PFSK-1 (cell line): ENCODE data around the gene ABCB1.

Experiments used
- FOXP2 ChIP-seq: optimal IDR thresholded peaks from 2 replicates; pipeline ENCODE3; 2011; ENCODE audit warnings: borderline replicate concordance, control low read depth, inconsistent platforms; ENCODE audit not compliant: insufficient read depth; ENCODE audit errors: extremely low read length, extremely low read depth
- POLR2AphosphoS5 ChIP-seq: IDR thresholded peaks from 2 replicates; pipeline ENCODE4 v1.6.1; 2012; ENCODE audit warnings: low read depth, mild to moderate bottlenecking, control low read depth, low read length, moderate library complexity
- SIN3A ChIP-seq: IDR thresholded peaks from 2 replicates; pipeline ENCODE4 v1.6.1; 2012; ENCODE audit warnings: mild to moderate bottlenecking, low read length, moderate library complexity, borderline replicate concordance; ENCODE audit not compliant: insufficient read depth
- TAF1 ChIP-seq: IDR thresholded peaks from 2 replicates; pipeline ENCODE4 v1.6.1; 2012; ENCODE audit warnings: low read length, control low read depth, borderline replicate concordance; ENCODE audit not compliant: insufficient read depth
- TF ChIP-seq, protein P1 (sequence below), 2 experiments: IDR thresholded peaks; 2 replicates each; pipeline versions ENCODE4 v1.6.1 to v1.8.0; 2011 to 2012; ENCODE audit warnings: low read depth in 2 of 2, low read length in 2 of 2, control low read depth in 1 of 2, inconsistent platforms in 1 of 2, mild to moderate bottlenecking in 1 of 2, moderate library complexity in 1 of 2; ENCODE audit not compliant: insufficient read depth in 1 of 2

ABCB1 gene

DNA sequence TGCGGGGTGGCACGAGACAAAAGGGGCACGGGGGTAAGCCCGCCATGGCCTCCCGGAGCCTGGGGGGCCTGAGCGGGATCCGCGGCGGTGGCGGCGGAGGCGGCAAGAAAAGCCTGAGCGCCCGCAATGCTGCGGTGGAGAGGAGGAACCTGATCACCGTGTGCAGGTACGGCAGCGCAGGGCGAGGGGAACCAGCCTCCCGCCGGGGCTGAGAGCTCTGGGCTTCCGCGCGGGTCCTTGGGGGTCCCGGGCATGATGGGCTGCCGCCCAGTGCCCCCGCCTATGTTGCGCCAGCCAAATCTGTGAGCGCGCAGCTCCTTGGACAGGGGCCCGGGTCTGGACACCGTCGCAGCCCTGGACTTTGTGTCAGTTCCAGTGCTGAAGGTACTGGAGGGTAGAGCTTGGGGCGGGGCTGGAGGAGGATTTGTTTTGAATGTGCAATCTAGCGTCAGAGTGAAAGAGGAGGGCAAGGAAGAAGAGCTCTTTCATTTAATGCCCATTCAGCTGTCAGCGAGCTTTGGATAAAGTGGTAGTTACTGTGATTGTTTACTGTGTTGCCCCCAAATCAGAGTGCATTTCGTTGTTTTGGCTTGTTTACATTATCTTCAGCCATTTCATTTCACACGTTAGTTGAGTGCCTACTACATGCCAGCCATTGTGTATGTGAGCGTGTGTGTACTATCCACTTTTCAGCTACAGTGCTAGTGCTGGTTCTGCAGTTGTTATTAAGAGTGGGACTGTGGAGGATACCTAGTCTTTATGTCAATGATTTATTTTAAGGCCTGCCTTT, 28.3 kb upstream of the ABCB1 start:
- TF ChIP-seq POLR2AphosphoS5 = no peak
- no peak for TF ChIP-seq SIN3A
- TF ChIP-seq, protein P1, sequence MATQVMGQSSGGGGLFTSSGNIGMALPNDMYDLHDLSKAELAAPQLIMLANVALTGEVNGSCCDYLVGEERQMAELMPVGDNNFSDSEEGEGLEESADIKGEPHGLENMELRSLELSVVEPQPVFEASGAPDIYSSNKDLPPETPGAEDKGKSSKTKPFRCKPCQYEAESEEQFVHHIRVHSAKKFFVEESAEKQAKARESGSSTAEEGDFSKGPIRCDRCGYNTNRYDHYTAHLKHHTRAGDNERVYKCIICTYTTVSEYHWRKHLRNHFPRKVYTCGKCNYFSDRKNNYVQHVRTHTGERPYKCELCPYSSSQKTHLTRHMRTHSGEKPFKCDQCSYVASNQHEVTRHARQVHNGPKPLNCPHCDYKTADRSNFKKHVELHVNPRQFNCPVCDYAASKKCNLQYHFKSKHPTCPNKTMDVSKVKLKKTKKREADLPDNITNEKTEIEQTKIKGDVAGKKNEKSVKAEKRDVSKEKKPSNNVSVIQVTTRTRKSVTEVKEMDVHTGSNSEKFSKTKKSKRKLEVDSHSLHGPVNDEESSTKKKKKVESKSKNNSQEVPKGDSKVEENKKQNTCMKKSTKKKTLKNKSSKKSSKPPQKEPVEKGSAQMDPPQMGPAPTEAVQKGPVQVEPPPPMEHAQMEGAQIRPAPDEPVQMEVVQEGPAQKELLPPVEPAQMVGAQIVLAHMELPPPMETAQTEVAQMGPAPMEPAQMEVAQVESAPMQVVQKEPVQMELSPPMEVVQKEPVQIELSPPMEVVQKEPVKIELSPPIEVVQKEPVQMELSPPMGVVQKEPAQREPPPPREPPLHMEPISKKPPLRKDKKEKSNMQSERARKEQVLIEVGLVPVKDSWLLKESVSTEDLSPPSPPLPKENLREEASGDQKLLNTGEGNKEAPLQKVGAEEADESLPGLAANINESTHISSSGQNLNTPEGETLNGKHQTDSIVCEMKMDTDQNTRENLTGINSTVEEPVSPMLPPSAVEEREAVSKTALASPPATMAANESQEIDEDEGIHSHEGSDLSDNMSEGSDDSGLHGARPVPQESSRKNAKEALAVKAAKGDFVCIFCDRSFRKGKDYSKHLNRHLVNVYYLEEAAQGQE (IDR thresholded peaks at IDR 0.05; ENCODE audit: insufficient read depth in 1 of 2, low read depth in 2 of 2, low read length in 2 of 2) = no peak
- TF ChIP-seq FOXP2 = no peak
- no peak for TF ChIP-seq TAF1

DNA sequence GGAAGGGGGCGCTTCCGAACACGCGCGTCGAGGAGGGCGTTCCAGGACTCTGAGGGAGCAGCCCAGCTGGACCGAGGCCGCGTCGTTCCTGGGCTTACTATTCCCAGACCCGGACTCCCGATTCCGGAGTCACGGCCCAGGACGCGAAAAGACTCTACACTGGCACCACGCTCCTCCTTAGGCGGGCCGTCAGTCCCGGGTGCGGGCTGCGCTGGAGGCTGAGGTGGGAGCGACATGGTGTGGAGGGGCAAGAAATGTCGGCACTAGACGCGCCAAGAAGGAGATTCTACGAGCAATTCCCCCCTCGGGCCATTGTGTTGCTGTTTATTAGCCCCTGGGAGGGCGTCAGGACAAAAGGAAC, 26.9 kb upstream of the ABCB1 start:
- TF ChIP-seq TAF1 = no peak
- no peak for TF ChIP-seq POLR2AphosphoS5

DNA sequence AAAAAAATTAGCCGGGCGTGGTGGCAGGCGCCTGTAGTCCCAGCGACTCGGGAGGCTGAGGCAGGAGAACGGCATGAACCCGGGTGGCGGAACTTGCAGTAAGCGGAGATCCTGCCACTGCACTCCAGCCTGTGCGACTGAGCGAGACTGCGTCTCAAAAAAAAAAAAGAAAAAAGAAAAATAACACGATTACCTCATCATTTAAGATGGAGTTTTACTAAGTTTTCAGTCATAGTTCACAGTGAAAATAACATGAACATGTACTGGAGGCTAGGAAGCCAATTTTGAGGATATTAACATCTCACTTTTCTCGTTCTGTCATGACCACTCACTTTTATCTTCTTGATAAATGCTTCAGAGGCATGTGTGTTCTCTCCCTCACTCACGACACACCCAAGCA, 24.4 kb upstream of the ABCB1 start:
- TF ChIP-seq POLR2AphosphoS5 (no peak), TAF1 (no peak), SIN3A (no peak), FOXP2 (no peak)
- TF ChIP-seq, protein P1 (IDR thresholded peaks at IDR 0.05; ENCODE audit: insufficient read depth in 1 of 2, low read depth in 2 of 2, low read length in 2 of 2) = no peak

DNA sequence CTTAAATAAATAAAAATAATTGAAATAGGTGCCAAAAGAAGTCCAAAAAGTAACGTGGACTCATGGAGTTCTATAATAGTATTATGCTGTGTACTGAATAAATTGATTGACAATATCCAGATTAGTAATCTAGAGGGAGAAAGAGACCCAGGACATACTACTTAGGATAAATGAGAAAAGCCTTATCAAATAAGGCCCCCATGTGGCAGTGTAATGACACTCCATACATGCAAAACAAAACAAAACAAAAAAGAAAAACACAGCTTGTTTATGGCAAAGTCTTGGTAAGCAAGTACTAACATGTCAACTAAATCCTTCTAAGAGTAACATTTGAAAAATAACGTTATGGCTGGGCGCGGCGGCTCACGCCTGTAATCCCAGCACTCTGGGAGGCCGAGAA, 23.9 kb upstream of the ABCB1 start:
- TF ChIP-seq TAF1 (no peak), FOXP2 (no peak), SIN3A (no peak), POLR2AphosphoS5 (no peak)
- TF ChIP-seq, protein P1 (IDR thresholded peaks at IDR 0.05; ENCODE audit: insufficient read depth in 1 of 2, low read depth in 2 of 2, low read length in 2 of 2) = no peak

DNA sequence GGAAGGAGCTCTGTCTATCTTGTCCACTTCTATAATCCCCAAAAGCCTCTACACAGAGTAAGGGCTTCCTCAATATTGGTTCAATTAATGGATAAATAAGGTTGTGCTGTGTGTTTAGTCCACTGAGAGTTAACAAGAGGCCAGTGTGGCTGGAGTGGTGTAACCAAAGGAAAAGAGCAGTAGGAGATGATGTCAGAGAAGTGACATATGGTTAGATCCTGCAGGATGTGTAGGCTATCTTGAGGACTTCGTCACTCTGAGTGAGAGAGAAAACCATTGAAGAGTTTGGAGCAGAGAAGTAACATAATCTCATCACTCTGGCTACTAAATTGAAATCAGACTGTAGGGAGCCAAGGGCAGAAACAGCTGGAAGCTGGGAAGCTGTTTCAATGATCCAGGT, 14.5 kb upstream of the ABCB1 start:
- TF ChIP-seq SIN3A = no peak
- no peak for TF ChIP-seq TAF1
- TF ChIP-seq, protein P1 (IDR thresholded peaks at IDR 0.05; ENCODE audit: insufficient read depth in 1 of 2, low read depth in 2 of 2, low read length in 2 of 2) = no peak
- TF ChIP-seq POLR2AphosphoS5 = no peak
- TF ChIP-seq FOXP2 = no peak
